OCI-LY1 (cell line): ENCODE results near the gene ABTB2.

Experiments
- H2AFZ ChIP-seq: fragments of 200-600 bp; sonication (generic), shearing (Covaris generic); 2 replicates; pipeline ENCODE4 v1.6.0; 2014; ENCODE audit warnings: antibody characterized with exemption, mild to moderate bottlenecking, low read length
- H3F3A ChIP-seq: fragments of 200-600 bp; sonication (generic), shearing (Covaris generic); 2 replicates; pipeline ENCODE4 v1.6.0; 2014; ENCODE audit warnings: mild to moderate bottlenecking, antibody characterized with exemption, low read length, moderate library complexity; ENCODE audit not compliant: insufficient read depth
- H3K27ac ChIP-seq: fragments of 200-600 bp; sonication (generic); 2 replicates; pipeline ENCODE4 v1.5.1; 2014; ENCODE audit warnings: low read length, mixed run types, mild to moderate bottlenecking, low read depth; ENCODE audit not compliant: poor library complexity, severe bottlenecking
- H3K27me3 ChIP-seq: fragments of 200-600 bp; sonication (generic); 2 replicates; pipeline ENCODE4 v1.6.0; 2014; ENCODE audit warnings: antibody characterized with exemption, mild to moderate bottlenecking, low read length, moderate library complexity; ENCODE audit not compliant: insufficient read depth
- H3K36me3 ChIP-seq: fragments of 200-600 bp; sonication (generic); 2 replicates; pipeline ENCODE4 v1.6.1; 2014; ENCODE audit warnings: mild to moderate bottlenecking, antibody characterized with exemption, low read length, moderate library complexity, mixed read lengths; ENCODE audit not compliant: insufficient read depth
- H3K4me1 ChIP-seq: fragments of 200-600 bp; sonication (generic); 2 replicates; pipeline ENCODE4 v1.5.1; 2014; ENCODE audit warnings: mild to moderate bottlenecking, low read length, moderate library complexity; ENCODE audit not compliant: insufficient read depth, severe bottlenecking
- H3K4me2 ChIP-seq: fragments of 200-600 bp; sonication (generic), shearing (Covaris generic); 2 replicates; pipeline ENCODE4 v1.6.1; 2014; ENCODE audit warnings: low read length
- H3K4me3 ChIP-seq: fragments of 200-600 bp; sonication (generic); 2 replicates; pipeline ENCODE4 v1.5.1; 2014; ENCODE audit warnings: low read length, low read depth, mild to moderate bottlenecking, mixed read lengths; ENCODE audit not compliant: poor library complexity, severe bottlenecking
- H3K79me2 ChIP-seq: fragments of 200-600 bp; shearing (Covaris generic); 2 replicates; pipeline ENCODE4 v1.6.1; 2016; ENCODE audit warnings: mixed run types, low read length, mixed read lengths; ENCODE audit not compliant: insufficient read depth
- H3K9ac ChIP-seq: fragments of 200-600 bp; sonication (generic), shearing (Covaris generic); 2 replicates; pipeline ENCODE4 v1.6.1; 2014; ENCODE audit warnings: mild to moderate bottlenecking, low read length, mixed read lengths
- H3K9me2 ChIP-seq: fragments of 200-600 bp; sonication (generic), shearing (Covaris generic); 2 replicates; pipeline ENCODE4 v1.6.1; 2014; ENCODE audit warnings: low read depth, mild to moderate bottlenecking, low read length, mixed read lengths
- H3K9me3 ChIP-seq: fragments of 200-600 bp; shearing (Covaris generic); 2 replicates; pipeline ENCODE4 v1.6.1; 2014; ENCODE audit warnings: low read length, mixed read lengths
- H4K20me1 ChIP-seq: fragments of 200-600 bp; sonication (generic), shearing (Covaris generic); 2 replicates; pipeline ENCODE4 v1.6.0; 2016; ENCODE audit warnings: mild to moderate bottlenecking, low read length; ENCODE audit not compliant: insufficient read depth
- EZH2 ChIP-seq: fragments of 200-600 bp; sonication (generic), shearing (Covaris generic); IDR thresholded peaks from 2 replicates; pipeline ENCODE4 v1.8.0; 2017; ENCODE audit warnings: borderline replicate concordance, mixed run types, mild to moderate bottlenecking, antibody characterized with exemption, low read length, moderate library complexity, mixed read lengths
- TF ChIP-seq, protein P1 (sequence below): fragments of 200-600 bp; sonication (generic), shearing (Covaris generic); IDR thresholded peaks from 2 replicates; pipeline ENCODE4 v1.5.1; 2017; ENCODE audit warnings: mild to moderate bottlenecking, antibody characterized with exemption, low read length, moderate library complexity, mixed read lengths

ABTB2 gene

DNA sequence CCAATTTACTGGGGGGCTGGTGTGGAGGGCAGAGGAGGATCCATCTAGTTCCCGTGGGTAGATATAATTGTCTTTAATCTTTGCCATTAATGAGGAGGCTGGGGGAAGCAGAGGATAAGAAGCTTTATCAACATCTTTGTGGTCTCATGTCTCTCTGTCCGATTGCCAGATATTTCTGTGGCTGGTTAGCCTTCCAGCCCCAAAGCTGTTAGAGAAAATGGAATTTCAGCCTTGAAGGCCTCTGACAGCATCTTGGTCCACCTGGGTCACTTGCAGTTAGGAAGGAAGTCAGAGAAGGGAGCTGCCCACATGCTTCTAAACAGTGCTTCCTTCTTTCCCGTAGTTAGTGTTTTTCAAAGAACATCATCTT lies 56.9 kb downstream of the ABTB2 start:
- Histone ChIP-seq H3F3A (no peaks in the 10 kb centered on the region), H3K4me3 (no peak overlapping the region), H3K36me3 (no peaks in the 10 kb centered on the region), H3K27me3 (0 out of 2 replicates have a peak, but pooled peaks cover 6% of the 10 kb centered on the region), H3K9me3 (no peaks in the 10 kb centered on the region), H4K20me1 (no peaks in the 10 kb centered on the region), H3K9ac (no peak overlapping the region), H3K4me2 (no peak overlapping the region), H3K9me2 (no peaks in the 10 kb centered on the region), H3K79me2 (no peaks in the 10 kb centered on the region), H3K27ac (no peak overlapping the region), H2AFZ (no peak overlapping the region), H3K4me1 (no peaks in the 10 kb centered on the region)
- TF ChIP-seq, protein P1, sequence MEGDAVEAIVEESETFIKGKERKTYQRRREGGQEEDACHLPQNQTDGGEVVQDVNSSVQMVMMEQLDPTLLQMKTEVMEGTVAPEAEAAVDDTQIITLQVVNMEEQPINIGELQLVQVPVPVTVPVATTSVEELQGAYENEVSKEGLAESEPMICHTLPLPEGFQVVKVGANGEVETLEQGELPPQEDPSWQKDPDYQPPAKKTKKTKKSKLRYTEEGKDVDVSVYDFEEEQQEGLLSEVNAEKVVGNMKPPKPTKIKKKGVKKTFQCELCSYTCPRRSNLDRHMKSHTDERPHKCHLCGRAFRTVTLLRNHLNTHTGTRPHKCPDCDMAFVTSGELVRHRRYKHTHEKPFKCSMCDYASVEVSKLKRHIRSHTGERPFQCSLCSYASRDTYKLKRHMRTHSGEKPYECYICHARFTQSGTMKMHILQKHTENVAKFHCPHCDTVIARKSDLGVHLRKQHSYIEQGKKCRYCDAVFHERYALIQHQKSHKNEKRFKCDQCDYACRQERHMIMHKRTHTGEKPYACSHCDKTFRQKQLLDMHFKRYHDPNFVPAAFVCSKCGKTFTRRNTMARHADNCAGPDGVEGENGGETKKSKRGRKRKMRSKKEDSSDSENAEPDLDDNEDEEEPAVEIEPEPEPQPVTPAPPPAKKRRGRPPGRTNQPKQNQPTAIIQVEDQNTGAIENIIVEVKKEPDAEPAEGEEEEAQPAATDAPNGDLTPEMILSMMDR, result no peak

DNA sequence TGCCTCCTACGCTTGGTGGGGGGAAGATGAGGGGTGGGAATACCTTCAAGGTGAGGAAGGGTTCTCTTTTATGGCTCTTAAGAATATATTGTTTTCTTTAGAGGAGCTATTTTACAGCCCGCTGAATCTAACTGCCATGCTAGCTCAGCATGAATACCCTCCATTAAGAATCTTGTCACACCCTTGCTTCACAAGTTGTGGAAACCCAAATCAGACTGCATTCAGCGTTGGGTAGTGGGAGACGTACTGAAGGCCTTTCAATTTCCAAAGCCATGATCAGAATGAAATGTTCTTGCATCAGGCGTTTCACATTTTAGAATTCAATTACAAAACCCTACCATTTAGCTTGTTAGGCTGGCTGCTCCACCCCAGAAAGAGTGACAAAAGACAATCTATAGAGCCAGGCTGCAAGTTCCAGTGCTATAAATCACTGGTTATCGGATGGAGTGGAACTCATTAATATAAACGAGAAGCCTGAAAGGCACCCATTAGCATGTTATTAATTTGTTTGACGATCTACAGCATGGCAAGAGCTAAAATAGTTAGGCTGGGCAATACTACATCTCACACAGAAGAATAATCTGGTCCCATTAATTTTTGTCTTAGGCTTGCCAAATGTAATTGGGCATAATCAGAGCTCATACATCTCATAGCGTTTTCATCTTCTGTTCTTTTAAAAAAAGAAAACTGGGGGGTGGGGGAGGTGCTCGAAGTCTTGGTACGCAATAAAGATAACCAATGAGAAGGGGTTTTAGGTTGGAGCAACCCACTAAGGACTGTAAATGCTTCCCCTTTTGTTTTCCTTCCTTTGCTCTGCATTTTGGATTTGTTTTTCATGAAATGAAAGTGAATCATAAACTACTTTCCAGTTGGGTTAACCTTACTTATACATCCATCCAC lies 57.5 kb downstream of the ABTB2 start:
- TF ChIP-seq EZH2, result no peak
- TF ChIP-seq, protein P1, result no peak
- Histone ChIP-seq H3K27ac (no peak overlapping the region), H3K4me2 (no peak overlapping the region), H3K9ac (no peak overlapping the region), H4K20me1 (no peaks in the 10 kb centered on the region), H3K4me1 (no peaks in the 10 kb centered on the region), H3K4me3 (no peak overlapping the region), H3K79me2 (no peaks in the 10 kb centered on the region), H3K9me3 (no peaks in the 10 kb centered on the region), H3F3A (no peaks in the 10 kb centered on the region), H3K36me3 (no peaks in the 10 kb centered on the region), H3K27me3 (0 out of 2 replicates have a peak, but pooled peaks cover 6% of the 10 kb centered on the region), H3K9me2 (no peaks in the 10 kb centered on the region), H2AFZ (no peak overlapping the region)

DNA sequence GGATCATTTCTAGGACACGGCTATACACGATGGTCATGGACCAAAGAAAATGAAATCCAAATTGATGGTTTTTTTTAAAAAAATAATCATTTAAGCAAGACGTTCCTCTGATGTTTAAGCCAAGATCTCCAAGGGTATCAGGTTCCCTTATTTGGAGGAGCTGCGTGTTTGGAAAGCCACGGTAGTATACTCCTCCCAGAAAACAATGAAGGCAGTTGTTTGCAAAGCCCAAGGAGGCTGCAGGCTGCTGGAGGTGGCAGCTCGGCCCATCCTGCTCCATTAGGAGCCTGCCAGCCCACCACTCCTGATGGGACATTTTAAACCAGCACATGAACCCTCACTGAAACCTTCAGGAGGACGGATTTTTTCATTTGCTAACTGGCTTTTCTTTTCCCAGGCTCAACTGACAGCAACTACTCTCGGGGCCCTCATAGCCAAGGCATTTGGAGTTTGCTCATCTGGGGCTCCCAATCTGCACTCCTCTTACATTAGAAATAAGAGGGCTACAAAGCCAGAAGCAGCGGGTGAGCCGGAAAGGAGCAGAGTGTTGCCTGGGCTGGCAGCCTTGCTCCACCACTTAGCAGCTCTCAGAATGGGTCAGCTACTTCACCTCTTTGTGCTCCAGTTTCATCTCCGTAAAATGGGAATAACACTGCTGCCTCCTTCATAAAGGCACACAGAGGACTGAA lies 58.4 kb downstream of the ABTB2 start:
- no peak overlapping the region for H3K27ac ChIP-seq
- no peaks in the 10 kb centered on the region for H3K9me2 ChIP-seq
- H3K79me2 ChIP-seq, result no peaks in the 10 kb centered on the region
- no peak overlapping the region for H3K4me3 ChIP-seq
- no peaks in the 10 kb centered on the region for H3K36me3 ChIP-seq
- H3K9me3 ChIP-seq, result no peaks in the 10 kb centered on the region
- no peak overlapping the region for H2AFZ ChIP-seq
- TF ChIP-seq, protein P1, result no peak
- no peak for TF ChIP-seq EZH2
- no peaks in the 10 kb centered on the region for H3F3A ChIP-seq
- no peaks in the 10 kb centered on the region for H4K20me1 ChIP-seq
- 0 out of 2 replicates have a peak, but pooled peaks cover 6% of the 10 kb centered on the region for H3K27me3 ChIP-seq
- no peak overlapping the region for H3K9ac ChIP-seq
- no peaks in the 10 kb centered on the region for H3K4me1 ChIP-seq
- H3K4me2 ChIP-seq, result no peak overlapping the region
